GM10266 (cell line): ENCODE measurements around the gene LHX5.

Experiments used
- DNase-seq: peaks from one replicate; pipeline ENCODE4 v3.0.0; 2012; ENCODE audit errors: extremely low spot score
- CTCF ChIP-seq: IDR thresholded peaks from 2 replicates; pipeline ENCODE4 v1.5.1; 2012; ENCODE audit warnings: mild to moderate bottlenecking, low read depth; ENCODE audit not compliant: control insufficient read depth, insufficient read depth; ENCODE audit errors: missing control alignments

LHX5 gene

GRCh38 chr12:113468365-113469223 lies 3.1 kb downstream of the LHX5 start:
- no peak for DNase-seq
- no peak for TF ChIP-seq CTCF

GRCh38 chr12:113467502-113468364 lies 3.9 kb downstream of the LHX5 start:
- peak; percentile 34 for DNase-seq
- no peak for TF ChIP-seq CTCF

- TF ChIP-seq CTCF = no peak
Observed at GRCh38 chr12:113467142-113467501, 4.5 kb downstream of the LHX5 start.

GRCh38 chr12:113466454-113467141 lies 5.1 kb downstream of the LHX5 start:
- TF ChIP-seq CTCF = no peak
- no peak for DNase-seq

More at GRCh38 chr12:113467142-113467501, 4.5 kb downstream of the LHX5 start:
- peak; percentile 26 for DNase-seq

- no peak for DNase-seq
- no peak for TF ChIP-seq CTCF
Observed at GRCh38 chr12:113465808-113466453, 5.7 kb downstream of the LHX5 start.

- DNase-seq = peak; percentile 31
- no peak for TF ChIP-seq CTCF
Observed at GRCh38 chr12:113464852-113465719, 6.6 kb downstream of the LHX5 start.
